ENCODE measurements around the gene RBCK1. TPM values are rescaled to one million over a fixed set of nuclear protein-coding genes. Genes with fewer than 3 reads are reported as not detected.
A peak's percentile ranks its signal among the peaks of the same experiment; 100 is the strongest.

The RBCK1 gene
- total RNA-seq, 1 donor from 2014 or later, result 111 TPM

DNA sequence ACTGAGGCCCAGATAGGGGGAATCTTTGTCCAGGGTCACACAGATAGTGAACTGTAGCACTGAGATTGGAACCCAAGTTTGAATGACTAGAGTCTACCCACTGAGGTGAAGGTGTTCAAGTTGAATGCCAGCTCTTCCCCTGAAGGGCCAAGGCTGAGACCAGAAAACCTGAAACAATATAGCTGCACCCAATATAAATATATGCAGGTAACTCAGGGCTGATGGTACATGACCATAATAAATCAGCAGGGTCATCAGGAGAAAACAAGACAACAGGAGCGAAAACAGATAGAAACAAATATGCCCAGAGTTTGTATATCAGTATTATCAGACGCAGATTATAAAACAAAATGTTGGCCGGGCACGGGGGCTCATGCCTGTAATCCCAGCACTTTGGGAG lies 4.0 kb upstream of the RBCK1 start:
- Mint-ChIP-seq H3K9me3 (peaks cover 12% of the 10 kb centered on the region), H3K36me3 (no peaks in the 10 kb centered on the region), H3K27ac (no peak overlapping the region), H3K4me3 (no peak overlapping the region), H3K27me3 (ENCODE audit: low read depth) (no peaks in the 10 kb centered on the region), H3K4me1 (peaks cover 13% of the 10 kb centered on the region)
- DNase-seq (ENCODE audit: low spot score in 2 of 2, unreplicated experiment in 2 of 2), result no peak
- TF ChIP-seq, protein P1, sequence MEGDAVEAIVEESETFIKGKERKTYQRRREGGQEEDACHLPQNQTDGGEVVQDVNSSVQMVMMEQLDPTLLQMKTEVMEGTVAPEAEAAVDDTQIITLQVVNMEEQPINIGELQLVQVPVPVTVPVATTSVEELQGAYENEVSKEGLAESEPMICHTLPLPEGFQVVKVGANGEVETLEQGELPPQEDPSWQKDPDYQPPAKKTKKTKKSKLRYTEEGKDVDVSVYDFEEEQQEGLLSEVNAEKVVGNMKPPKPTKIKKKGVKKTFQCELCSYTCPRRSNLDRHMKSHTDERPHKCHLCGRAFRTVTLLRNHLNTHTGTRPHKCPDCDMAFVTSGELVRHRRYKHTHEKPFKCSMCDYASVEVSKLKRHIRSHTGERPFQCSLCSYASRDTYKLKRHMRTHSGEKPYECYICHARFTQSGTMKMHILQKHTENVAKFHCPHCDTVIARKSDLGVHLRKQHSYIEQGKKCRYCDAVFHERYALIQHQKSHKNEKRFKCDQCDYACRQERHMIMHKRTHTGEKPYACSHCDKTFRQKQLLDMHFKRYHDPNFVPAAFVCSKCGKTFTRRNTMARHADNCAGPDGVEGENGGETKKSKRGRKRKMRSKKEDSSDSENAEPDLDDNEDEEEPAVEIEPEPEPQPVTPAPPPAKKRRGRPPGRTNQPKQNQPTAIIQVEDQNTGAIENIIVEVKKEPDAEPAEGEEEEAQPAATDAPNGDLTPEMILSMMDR (IDR thresholded peaks at IDR 0.05; ENCODE audit: unreplicated experiment), result no peak

DNA sequence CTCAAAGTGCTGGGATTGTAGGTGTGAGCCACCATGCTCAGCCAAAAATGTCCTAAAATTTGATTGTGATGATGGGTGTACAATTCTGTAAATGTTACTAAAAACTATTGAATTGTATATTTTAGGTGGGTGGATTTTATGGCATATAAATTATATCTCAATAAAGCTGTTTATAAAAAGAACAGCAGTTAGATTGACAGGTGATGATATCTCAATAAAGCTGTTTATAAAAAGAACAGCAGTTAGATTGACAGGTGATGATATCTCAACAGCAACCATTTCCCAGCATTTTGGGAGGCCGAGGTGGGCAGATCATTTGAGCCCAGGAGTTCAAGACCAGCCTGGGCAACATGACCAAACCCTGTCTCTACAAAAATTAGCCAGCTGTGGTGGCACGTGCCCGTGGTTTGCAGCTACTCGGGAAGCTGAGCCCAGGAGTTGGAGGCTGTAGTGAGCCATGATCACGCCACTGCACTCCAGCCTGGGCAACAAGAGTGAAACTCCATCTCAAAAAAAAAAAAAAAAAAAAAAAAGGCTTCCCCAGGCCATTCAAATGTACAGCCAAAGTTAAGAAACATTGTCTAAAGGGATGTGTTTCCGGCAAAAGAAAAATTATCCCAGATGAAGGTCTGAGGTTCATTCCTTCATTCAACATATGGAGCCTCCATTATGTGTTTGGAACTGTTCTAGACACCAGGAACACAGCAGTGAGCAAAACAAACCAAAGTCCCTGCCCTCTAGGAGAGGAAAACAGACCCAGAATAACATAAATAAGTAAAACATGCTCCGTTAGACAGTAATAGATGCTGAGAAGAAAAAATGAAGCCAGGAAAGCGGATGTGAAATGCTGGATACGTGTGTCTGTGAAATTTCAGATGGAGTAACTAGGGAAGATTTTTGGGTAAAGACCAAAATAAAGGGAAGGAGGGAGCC lies 1.6 kb upstream of the RBCK1 start:
- H3K27ac Mint-ChIP-seq, result peak overlapping the region; percentile 89
- TF ChIP-seq, protein P1 (IDR thresholded peaks at IDR 0.05; ENCODE audit: unreplicated experiment), result no peak
- H3K4me1 Mint-ChIP-seq, result peaks cover 24% of the 10 kb centered on the region
- H3K36me3 Mint-ChIP-seq, result peaks cover 13% of the 10 kb centered on the region
- peaks cover 12% of the 10 kb centered on the region for H3K9me3 Mint-ChIP-seq
- no peaks in the 10 kb centered on the region for H3K27me3 Mint-ChIP-seq (ENCODE audit: low read depth)
- no peak for DNase-seq (ENCODE audit: low spot score in 2 of 2, unreplicated experiment in 2 of 2)
- H3K4me3 Mint-ChIP-seq, result peak overlapping the region; percentile 80

GRCh38 chr20:407133-407952 lies 756 bp upstream of the RBCK1 start:
- Mint-ChIP-seq H3K27ac (peak overlapping the region; percentile 89), H3K36me3 (peaks cover 20% of the 10 kb centered on the region), H3K9me3 (peaks cover 17% of the 10 kb centered on the region), H3K4me3 (peak overlapping the region; percentile 80), H3K4me1 (peaks cover 24% of the 10 kb centered on the region), H3K27me3 (ENCODE audit: low read depth) (no peaks in the 10 kb centered on the region)
- TF ChIP-seq, protein P1 (IDR thresholded peaks at IDR 0.05; ENCODE audit: unreplicated experiment), result no peak
- DNase-seq (ENCODE audit: low spot score in 2 of 2, unreplicated experiment in 2 of 2), result peak; percentile 68 to 78

GRCh38 chr20:408843-409696 lies 971 bp downstream of the RBCK1 start:
- Mint-ChIP-seq H3K27ac (peak overlapping the region; percentile 94), H3K36me3 (peaks cover 32% of the 10 kb centered on the region), H3K9me3 (peaks cover 18% of the 10 kb centered on the region), H3K27me3 (ENCODE audit: low read depth) (no peaks in the 10 kb centered on the region), H3K4me3 (peak overlapping the region; percentile 83), H3K4me1 (peaks cover 24% of the 10 kb centered on the region)
- TF ChIP-seq, protein P1 (IDR thresholded peaks at IDR 0.05; ENCODE audit: unreplicated experiment), result no peak
- DNase-seq (ENCODE audit: low spot score in 2 of 2, unreplicated experiment in 2 of 2), result no peak

Measured in mesothelial cell of epicardium (in vitro differentiated cells).